NB4 (cell line): Measurements from ENCODE around the gene MED26.

ENCODE experiments used
- MYC ChIP-seq: IDR thresholded peaks from 2 replicates; pipeline ENCODE4 v1.6.1; 2011; ENCODE audit warnings: low read depth, low read length
- POLR2A ChIP-seq: IDR thresholded peaks from 2 replicates; pipeline ENCODE4 v1.6.1; 2011; ENCODE audit warnings: mild to moderate bottlenecking; ENCODE audit not compliant: insufficient read length; ENCODE audit errors: extremely low read depth
- TF ChIP-seq, protein P1 (sequence below): IDR thresholded peaks from one replicate; pipeline ENCODE4 v1.5.1; 2012; ENCODE audit warnings: low read depth, low read length

- TF ChIP-seq POLR2A: no peak
- TF ChIP-seq, protein P1, sequence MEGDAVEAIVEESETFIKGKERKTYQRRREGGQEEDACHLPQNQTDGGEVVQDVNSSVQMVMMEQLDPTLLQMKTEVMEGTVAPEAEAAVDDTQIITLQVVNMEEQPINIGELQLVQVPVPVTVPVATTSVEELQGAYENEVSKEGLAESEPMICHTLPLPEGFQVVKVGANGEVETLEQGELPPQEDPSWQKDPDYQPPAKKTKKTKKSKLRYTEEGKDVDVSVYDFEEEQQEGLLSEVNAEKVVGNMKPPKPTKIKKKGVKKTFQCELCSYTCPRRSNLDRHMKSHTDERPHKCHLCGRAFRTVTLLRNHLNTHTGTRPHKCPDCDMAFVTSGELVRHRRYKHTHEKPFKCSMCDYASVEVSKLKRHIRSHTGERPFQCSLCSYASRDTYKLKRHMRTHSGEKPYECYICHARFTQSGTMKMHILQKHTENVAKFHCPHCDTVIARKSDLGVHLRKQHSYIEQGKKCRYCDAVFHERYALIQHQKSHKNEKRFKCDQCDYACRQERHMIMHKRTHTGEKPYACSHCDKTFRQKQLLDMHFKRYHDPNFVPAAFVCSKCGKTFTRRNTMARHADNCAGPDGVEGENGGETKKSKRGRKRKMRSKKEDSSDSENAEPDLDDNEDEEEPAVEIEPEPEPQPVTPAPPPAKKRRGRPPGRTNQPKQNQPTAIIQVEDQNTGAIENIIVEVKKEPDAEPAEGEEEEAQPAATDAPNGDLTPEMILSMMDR: no peak
- TF ChIP-seq MYC: no peak
These were observed 102.8 kb downstream of the MED26 start for GRCh38 chr19:16524991-16525734.
